SK-N-SH (cell line): Measurements from ENCODE around the gene MAP3K19. TPM values are rescaled to one million over a fixed set of nuclear protein-coding genes. Genes with fewer than 3 reads are reported as not detected.

Experiments used
- CTCF ChIA-PET: fragments of 300-600, 350-600 bp; formaldehyde crosslinking; extraction: SDS; loops from one replicate; lab custom pipeline; 2021; lab: Yijun Ruan, JAX
- POLR2A ChIA-PET: fragments of 350-600 bp; sonication (Branson Sonifier 250); formaldehyde crosslinking; extraction: SDS; loops from one replicate; lab custom pipeline; 2020; ENCODE audit warnings: antibody characterized with exemption, inconsistent platforms; lab: Yijun Ruan, JAX
- DNase-seq: peaks from one replicate; pipeline ENCODE4 v3.0.0; 2012
- H2AFZ ChIP-seq: fragments of 200-600 bp; sonication (generic); 2 replicates; pipeline ENCODE4 v1.8.1; 2016; ENCODE audit warnings: antibody characterized with exemption, mild to moderate bottlenecking, low read depth
- H3F3A ChIP-seq: fragments of 200-600 bp; sonication (generic); replicated peaks from 2 replicates; pipeline ENCODE3; 2016; ENCODE audit warnings: antibody characterized with exemption, mild to moderate bottlenecking; ENCODE audit not compliant: insufficient read depth
- H3K27ac ChIP-seq, 2 experiments: fragments of 200-500 bp in 1 of 2; fragments of 200-600 bp in 1 of 2; sonication (Bioruptor generic) in 1 of 2; sonication (generic), shearing (Covaris generic) in 1 of 2; 2 replicates each; pipeline versions ENCODE4 v1.5.1 to v1.6.1; 2014 to 2016; ENCODE audit warnings: low read depth in 2 of 2, inconsistent platforms in 1 of 2, low read length in 1 of 2, mild to moderate bottlenecking in 1 of 2, mixed read lengths in 1 of 2
- H3K27me3 ChIP-seq: fragments of 200-600 bp; sonication (generic), shearing (Covaris generic); 2 replicates; pipeline ENCODE4 v1.6.1; 2016; ENCODE audit warnings: mixed run types; ENCODE audit not compliant: insufficient read depth
- H3K36me3 ChIP-seq, 2 experiments: fragments of 200-500 bp in 1 of 2; fragments of 200-600 bp in 1 of 2; sonication (Bioruptor generic) in 1 of 2; sonication (generic) in 1 of 2; replicated peaks in 1 of 2; 2 replicates each; pipeline versions ENCODE3 to v1.5.1; 2014 to 2016; ENCODE audit warnings: low read length in 1 of 2, mild to moderate bottlenecking in 1 of 2; ENCODE audit not compliant: insufficient read depth in 2 of 2, control insufficient read depth in 1 of 2
- H3K4me1 ChIP-seq, 2 experiments: fragments of 200-500 bp in 1 of 2; fragments of 200-600 bp in 1 of 2; sonication (Bioruptor generic) in 1 of 2; sonication (generic), shearing (Covaris generic) in 1 of 2; 2 replicates each; pipeline versions ENCODE4 v1.5.1 to v1.6.1; 2014 to 2016; ENCODE audit warnings: low read depth in 1 of 2, low read length in 1 of 2, mixed run types in 1 of 2; ENCODE audit not compliant: insufficient read depth in 2 of 2, control insufficient read depth in 1 of 2
- H3K4me2 ChIP-seq: fragments of 200-600 bp; sonication (generic), shearing (Covaris generic); 2 replicates; pipeline ENCODE4 v1.6.1; 2017; ENCODE audit warnings: mixed run types
- H3K4me3 ChIP-seq, 2 experiments: fragments of 200-500 bp in 1 of 2; fragments of 200-600 bp in 1 of 2; sonication (Bioruptor generic) in 1 of 2; sonication (generic), shearing (Covaris generic) in 1 of 2; 2 replicates each; pipeline versions ENCODE4 v1.5.1 to v1.8.1; 2014 to 2016; ENCODE audit warnings: low read depth in 2 of 2, inconsistent platforms in 1 of 2, low read length in 1 of 2, mild to moderate bottlenecking in 1 of 2, mixed read lengths in 1 of 2, moderate library complexity in 1 of 2
- H3K79me2 ChIP-seq: fragments of 200-600 bp; sonication (generic); 2 replicates; pipeline ENCODE4 v1.8.1; 2017; ENCODE audit warnings: mild to moderate bottlenecking; ENCODE audit not compliant: insufficient read depth
- H3K9ac ChIP-seq: fragments of 200-600 bp; sonication (generic); 2 replicates; pipeline ENCODE4 v1.6.1; 2017; ENCODE audit warnings: mixed run types
- H3K9me2 ChIP-seq: fragments of 200-600 bp; sonication (generic); 2 replicates; pipeline ENCODE4 v1.6.1; 2017; ENCODE audit warnings: mixed run types
- H3K9me3 ChIP-seq: fragments of 200-600 bp; sonication (generic); 2 replicates; pipeline ENCODE4 v1.6.1; 2017; ENCODE audit warnings: mixed run types, mild to moderate bottlenecking, moderate library complexity
- H4K20me1 ChIP-seq: fragments of 200-600 bp; sonication (generic); 2 replicates; pipeline ENCODE4 v1.6.1; 2017; ENCODE audit warnings: mild to moderate bottlenecking, mixed run types; ENCODE audit not compliant: insufficient read depth
- CTCF ChIP-seq: fragments of 200-600 bp; sonication (generic); IDR thresholded peaks from 2 replicates; pipeline ENCODE4 v1.6.1; 2017; ENCODE audit warnings: antibody characterized with exemption, mild to moderate bottlenecking, moderate library complexity
- EP300 ChIP-seq, 2 experiments: IDR thresholded peaks; 2 replicates each; pipeline versions ENCODE4 v1.4.0 to v1.6.1; 2012; ENCODE audit warnings: borderline replicate concordance in 1 of 2, low read depth in 1 of 2, low read length in 1 of 2
- FOXJ3 ChIP-seq: sonication (generic); formaldehyde crosslinking; IDR thresholded peaks from 2 replicates; pipeline ENCODE4 v1.5.1; 2020; ENCODE audit warnings: mild to moderate bottlenecking, missing genetic modification reagents
- FOXM1 ChIP-seq: IDR thresholded peaks from 2 replicates; pipeline ENCODE4 v1.4.0; 2012; ENCODE audit warnings: low read depth, mild to moderate bottlenecking
- GABPA ChIP-seq: IDR thresholded peaks from 2 replicates; pipeline ENCODE4 v1.4.0; 2012; ENCODE audit warnings: low read depth, mild to moderate bottlenecking
- IRF3 ChIP-seq: fragments of 150-350 bp; IDR thresholded peaks from 2 replicates; pipeline ENCODE4 v1.6.1; 2016; ENCODE audit warnings: mild to moderate bottlenecking, low read depth, low read length
- MAX ChIP-seq: IDR thresholded peaks from 2 replicates; pipeline ENCODE4 v1.4.0; 2012; ENCODE audit warnings: low read depth
- MEF2A ChIP-seq: IDR thresholded peaks from 2 replicates; pipeline ENCODE4 v1.4.0; 2012; ENCODE audit warnings: low read depth, borderline replicate concordance
- MXI1 ChIP-seq: IDR thresholded peaks from 2 replicates; pipeline ENCODE4 v1.6.1; 2012; ENCODE audit warnings: mild to moderate bottlenecking, low read depth, low read length, improper control_type of control experiment
- NFIC ChIP-seq: IDR thresholded peaks from 2 replicates; pipeline ENCODE4 v1.4.0; 2012; ENCODE audit warnings: borderline replicate concordance
- POLR2AphosphoS5 ChIP-seq: IDR thresholded peaks from 2 replicates; pipeline ENCODE4 v1.6.1; 2012; ENCODE audit warnings: low read depth, low read length
- RAD21 ChIP-seq: IDR thresholded peaks from 2 replicates; pipeline ENCODE4 v1.6.1; 2012; ENCODE audit warnings: mild to moderate bottlenecking, low read length
- RCOR1 ChIP-seq: fragments of 150-350 bp; IDR thresholded peaks from 2 replicates; pipeline ENCODE4 v1.6.1; 2017; ENCODE audit warnings: antibody characterized with exemption, low read length
- RFX5 ChIP-seq: IDR thresholded peaks from 2 replicates; pipeline ENCODE4 v1.6.1; 2012; ENCODE audit warnings: mild to moderate bottlenecking, improper control_type of control experiment, low read length
- RXRA ChIP-seq: IDR thresholded peaks from 2 replicates; pipeline ENCODE4 v1.4.0; 2012; ENCODE audit warnings: low read depth, mild to moderate bottlenecking, borderline replicate concordance
- SMC3 ChIP-seq: IDR thresholded peaks from 2 replicates; pipeline ENCODE4 v1.6.1; 2012; ENCODE audit warnings: low read depth, low read length, improper control_type of control experiment
- TEAD4 ChIP-seq: IDR thresholded peaks from 2 replicates; pipeline ENCODE4 v1.4.0; 2012; ENCODE audit warnings: mild to moderate bottlenecking, borderline replicate concordance; ENCODE audit not compliant: insufficient read depth
- USF1 ChIP-seq: IDR thresholded peaks from 2 replicates; pipeline ENCODE4 v1.4.0; 2012; ENCODE audit warnings: low read depth, borderline replicate concordance
- YY1 ChIP-seq: IDR thresholded peaks from 2 replicates; pipeline ENCODE4 v1.4.0; 2012; ENCODE audit warnings: low read depth, mild to moderate bottlenecking
- WGBS: methylation state at CpG from one replicate; pipeline ENCODE4 v1.1.6; 2017; ENCODE audit warnings: low lambda C conversion rate; 5-methylcytosine and 5-hydroxymethylcytosine counted together
- polyA plus RNA-seq, 3 experiments: library from polyadenylated mRNA; depleted of rRNA; stranded (reverse); fragments of >200 nt; gene quantifications; 2 replicates each; pipeline ENCODE4 v1.2.3, GENCODE V29; 2012

Gene MAP3K19
- polyA plus RNA-seq, 1 of the 3 experiments (the other 2 are of a cell fraction) = not detected

- no peaks in the 10 kb centered on the region for H3K79me2 ChIP-seq
- H3K4me2 ChIP-seq = no peak overlapping the region
- no peaks in the 10 kb centered on the region for H3K9me2 ChIP-seq
- H3K27me3 ChIP-seq = no peaks in the 10 kb centered on the region
- H3K4me1 ChIP-seq = no peaks in the 10 kb centered on the region; a peak in 1 of 4 replicates
- no peak for TF ChIP-seq EP300 (IDR thresholded peaks at IDR 0.05; ENCODE audit: borderline replicate concordance in 1 of 2, low read depth in 1 of 2, low read length in 1 of 2)
- TF ChIP-seq RFX5 = no peak
- TF ChIP-seq USF1 = no peak
- no peak for TF ChIP-seq FOXM1
- no peak for TF ChIP-seq CTCF
- TF ChIP-seq TEAD4 = no peak
- TF ChIP-seq FOXJ3 = no peak
- TF ChIP-seq MAX = no peak
- no peak for TF ChIP-seq IRF3
- no peak for TF ChIP-seq RCOR1
- no peak for TF ChIP-seq MXI1
- TF ChIP-seq RAD21 = no peak
- no peak for TF ChIP-seq SMC3
- no peak for TF ChIP-seq RXRA
- no peak for TF ChIP-seq POLR2AphosphoS5
- TF ChIP-seq MEF2A = no peak
- no peak for TF ChIP-seq GABPA
- TF ChIP-seq NFIC = no peak
- no peak for TF ChIP-seq YY1
- H2AFZ ChIP-seq = no peak overlapping the region
- POLR2A ChIA-PET = interaction anchor here (0.6 kb wide), 1 partner anchor 13 kb away, joined by 3 read pairs; no protein-coding TSS in a partner anchor
- no peak for DNase-seq
- WGBS = 60% methylated on average over 1 of the region's 3 CpGs
- H4K20me1 ChIP-seq = no peaks in the 10 kb centered on the region
- no peak overlapping the region for H3K4me3 ChIP-seq
- no peaks in the 10 kb centered on the region for H3K9me3 ChIP-seq
- CTCF ChIA-PET = interaction anchor here (1.4 kb wide), 1 partner anchor 13 kb away, joined by 6 read pairs; no protein-coding TSS in a partner anchor
- H3K36me3 ChIP-seq = no peaks in the 10 kb centered on the region
- H3K27ac ChIP-seq = no peak overlapping the region
- no peak overlapping the region for H3K9ac ChIP-seq
- H3F3A ChIP-seq = no peaks in the 10 kb centered on the region
Measured at GRCh38 chr2:134976074-134976702, 71.1 kb downstream of the MAP3K19 start.
